ENCODE results near the gene ARHGAP23.
"Not testable (repeated sequence)": the region's sequence is repeated elsewhere in the genome, so short reads cannot be mapped to it uniquely, and the experiment has no call there.

- not testable (repeated sequence) for TF ChIP-seq CTCF, POLR2A (IDR thresholded peaks at IDR 0.05)
These were observed 102.6 kb downstream of the ARHGAP23 start for GRCh38 chr17:38530856-38531255.
